ENCODE data around the gene TUFT1. TPM values are rescaled to one million over a fixed set of nuclear protein-coding genes. Genes with fewer than 3 reads are reported as not detected.

Gene TUFT1
- total and polyA plus RNA-seq, 9 of the 15 experiments (the other 6 are each of a cell fraction or from before 2014, with no cell fraction given): 0.54 to 2.0 (median 1.7) TPM

DNA sequence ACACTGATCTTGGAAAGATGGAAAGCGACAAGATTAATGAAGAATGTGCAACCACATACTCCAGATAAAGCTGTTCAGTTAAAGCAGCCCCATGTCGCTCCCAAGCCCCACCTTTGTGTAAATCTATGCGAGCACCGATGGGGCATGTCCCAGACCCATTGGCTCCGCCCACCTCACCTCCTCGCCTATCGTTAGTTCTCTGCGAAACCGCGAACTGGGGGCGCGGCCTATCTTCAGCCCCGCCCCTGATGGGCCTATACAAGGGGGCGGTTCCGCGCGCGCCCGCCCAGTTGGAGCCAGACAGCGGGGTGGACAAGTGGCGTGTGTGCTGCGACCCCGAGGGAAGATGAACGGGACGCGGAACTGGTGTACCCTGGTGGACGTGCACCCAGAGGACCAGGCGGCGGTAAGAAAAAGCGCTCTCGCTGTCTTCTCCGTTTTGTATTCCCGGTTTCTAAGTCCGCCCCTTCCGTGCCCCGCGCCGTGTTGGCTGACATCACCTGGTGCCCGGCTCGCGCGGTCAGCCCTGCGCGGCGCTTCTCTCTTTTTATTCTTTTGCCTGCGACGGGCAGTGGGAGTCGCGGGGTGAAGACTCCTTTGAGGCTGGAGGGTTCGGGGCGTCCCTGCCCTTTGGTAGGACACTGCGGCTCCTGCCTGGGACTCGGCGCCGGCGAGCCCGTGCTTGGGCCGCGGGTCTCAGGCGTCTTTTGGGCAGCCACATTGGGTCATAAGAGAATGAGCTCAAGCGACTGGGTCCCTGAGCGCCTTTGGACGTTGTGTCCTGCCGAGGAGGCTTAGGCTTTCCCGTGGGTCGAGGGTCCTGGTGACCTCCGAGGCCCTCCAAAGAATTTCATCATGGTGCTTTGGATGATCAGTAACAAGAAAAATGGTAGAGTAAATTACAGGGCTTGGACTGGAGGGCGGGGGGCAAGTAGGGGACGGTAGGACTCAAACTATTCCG lies at the start of gene TUFT1 (continued):
- TF ChIP-seq, protein P1, sequence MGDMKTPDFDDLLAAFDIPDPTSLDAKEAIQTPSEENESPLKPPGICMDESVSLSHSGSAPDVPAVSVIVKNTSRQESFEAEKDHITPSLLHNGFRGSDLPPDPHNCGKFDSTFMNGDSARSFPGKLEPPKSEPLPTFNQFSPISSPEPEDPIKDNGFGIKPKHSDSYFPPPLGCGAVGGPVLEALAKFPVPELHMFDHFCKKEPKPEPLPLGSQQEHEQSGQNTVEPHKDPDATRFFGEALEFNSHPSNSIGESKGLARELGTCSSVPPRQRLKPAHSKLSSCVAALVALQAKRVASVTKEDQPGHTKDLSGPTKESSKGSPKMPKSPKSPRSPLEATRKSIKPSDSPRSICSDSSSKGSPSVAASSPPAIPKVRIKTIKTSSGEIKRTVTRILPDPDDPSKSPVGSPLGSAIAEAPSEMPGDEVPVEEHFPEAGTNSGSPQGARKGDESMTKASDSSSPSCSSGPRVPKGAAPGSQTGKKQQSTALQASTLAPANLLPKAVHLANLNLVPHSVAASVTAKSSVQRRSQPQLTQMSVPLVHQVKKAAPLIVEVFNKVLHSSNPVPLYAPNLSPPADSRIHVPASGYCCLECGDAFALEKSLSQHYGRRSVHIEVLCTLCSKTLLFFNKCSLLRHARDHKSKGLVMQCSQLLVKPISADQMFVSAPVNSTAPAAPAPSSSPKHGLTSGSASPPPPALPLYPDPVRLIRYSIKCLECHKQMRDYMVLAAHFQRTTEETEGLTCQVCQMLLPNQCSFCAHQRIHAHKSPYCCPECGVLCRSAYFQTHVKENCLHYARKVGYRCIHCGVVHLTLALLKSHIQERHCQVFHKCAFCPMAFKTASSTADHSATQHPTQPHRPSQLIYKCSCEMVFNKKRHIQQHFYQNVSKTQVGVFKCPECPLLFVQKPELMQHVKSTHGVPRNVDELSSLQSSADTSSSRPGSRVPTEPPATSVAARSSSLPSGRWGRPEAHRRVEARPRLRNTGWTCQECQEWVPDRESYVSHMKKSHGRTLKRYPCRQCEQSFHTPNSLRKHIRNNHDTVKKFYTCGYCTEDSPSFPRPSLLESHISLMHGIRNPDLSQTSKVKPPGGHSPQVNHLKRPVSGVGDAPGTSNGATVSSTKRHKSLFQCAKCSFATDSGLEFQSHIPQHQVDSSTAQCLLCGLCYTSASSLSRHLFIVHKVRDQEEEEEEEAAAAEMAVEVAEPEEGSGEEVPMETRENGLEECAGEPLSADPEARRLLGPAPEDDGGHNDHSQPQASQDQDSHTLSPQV (IDR thresholded peaks at IDR 0.05): no peak
- TF ChIP-seq ZNF24 (IDR thresholded peaks at IDR 0.05): 0 out of 2 replicates have a peak, but pooled peaks have one; percentile 5
- peak in 1 of 2 experiments; percentile 45; a peak in 1 of 4 replicates for TF ChIP-seq NONO (IDR thresholded peaks at IDR 0.05; ENCODE audit: low read depth in 2 of 2, low read length in 1 of 2)
- TF ChIP-seq, protein P2, sequence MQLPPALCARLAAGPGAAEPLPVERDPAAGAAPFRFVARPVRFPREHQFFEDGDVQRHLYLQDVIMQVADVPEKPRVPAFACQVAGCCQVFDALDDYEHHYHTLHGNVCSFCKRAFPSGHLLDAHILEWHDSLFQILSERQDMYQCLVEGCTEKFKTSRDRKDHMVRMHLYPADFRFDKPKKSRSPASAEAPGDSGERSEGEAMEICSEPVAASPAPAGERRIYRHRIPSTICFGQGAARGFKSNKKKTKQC (CRISPR knock-in tag; IDR thresholded peaks at IDR 0.05): peak; percentile 70
- peak; percentile 11 to 19; a peak in 1 of 4 replicates for TF ChIP-seq MAZ (CRISPR knock-in tag; conservative IDR thresholded peaks at IDR 0.05 in 1 of 2, IDR thresholded peaks at IDR 0.05 in 1 of 2)
- TF ChIP-seq PCBP1 (IDR thresholded peaks at IDR 0.05; ENCODE audit: low read depth, low read length, poor library complexity, severe bottlenecking): peak; percentile 53
- TF ChIP-seq GABPB1 (CRISPR knock-in tag; IDR thresholded peaks at IDR 0.05): peak; percentile 39; the same call in 1 of the 2 replicates
- TF ChIP-seq, protein P3, sequence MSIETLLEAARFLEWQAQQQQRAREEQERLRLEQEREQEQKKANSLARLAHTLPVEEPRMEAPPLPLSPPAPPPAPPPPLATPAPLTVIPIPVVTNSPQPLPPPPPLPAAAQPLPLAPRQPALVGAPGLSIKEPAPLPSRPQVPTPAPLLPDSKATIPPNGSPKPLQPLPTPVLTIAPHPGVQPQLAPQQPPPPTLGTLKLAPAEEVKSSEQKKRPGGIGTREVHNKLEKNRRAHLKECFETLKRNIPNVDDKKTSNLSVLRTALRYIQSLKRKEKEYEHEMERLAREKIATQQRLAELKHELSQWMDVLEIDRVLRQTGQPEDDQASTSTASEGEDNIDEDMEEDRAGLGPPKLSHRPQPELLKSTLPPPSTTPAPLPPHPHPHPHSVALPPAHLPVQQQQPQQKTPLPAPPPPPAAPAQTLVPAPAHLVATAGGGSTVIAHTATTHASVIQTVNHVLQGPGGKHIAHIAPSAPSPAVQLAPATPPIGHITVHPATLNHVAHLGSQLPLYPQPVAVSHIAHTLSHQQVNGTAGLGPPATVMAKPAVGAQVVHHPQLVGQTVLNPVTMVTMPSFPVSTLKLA (conservative IDR thresholded peaks at IDR 0.05): peak in 1 of 2 experiments; percentile 64; a peak in 2 of 4 replicates
- TF ChIP-seq L3MBTL2 (IDR thresholded peaks at IDR 0.05): 0 out of 2 replicates have a peak, but pooled peaks have one; percentile 6
- TF ChIP-seq RNF2 (IDR thresholded peaks at IDR 0.05): peak; percentile 36; the same call in 1 of the 2 replicates
- TF ChIP-seq NRF1 (conservative IDR thresholded peaks at IDR 0.05 in 1 of 2, IDR thresholded peaks at IDR 0.05 in 1 of 2): peak; percentile 66 to 74
- no peak for TF ChIP-seq ZNF551 (CRISPR knock-in tag; IDR thresholded peaks at IDR 0.05)
- peak; percentile 3; the same call in 1 of the 2 replicates for TF ChIP-seq SOX6 (IDR thresholded peaks at IDR 0.05)
- TF ChIP-seq EGR1 (conservative IDR thresholded peaks at IDR 0.05): peak; percentile 41; the same call in 1 of the 2 replicates
- no peak for TF ChIP-seq POLR2H (tag; IDR thresholded peaks at IDR 0.05; ENCODE audit: low read depth)
- TF ChIP-seq ESRRA (IDR thresholded peaks at IDR 0.05; ENCODE audit: borderline replicate concordance, low read depth): 0 out of 2 replicates have a peak, but pooled peaks have one; percentile 60

All from K562 (cell line).